DMS114 treated with DMSO at 0.1 percent for 48 hours (cell line): Measurements from ENCODE around the gene FAM124A.

Experiments
- DNase-seq: peaks from one replicate; lab custom pipeline; 2025; ENCODE audit not compliant: unreplicated experiment; lab: John Stamatoyannopoulos, UW

FAM124A gene

DNA sequence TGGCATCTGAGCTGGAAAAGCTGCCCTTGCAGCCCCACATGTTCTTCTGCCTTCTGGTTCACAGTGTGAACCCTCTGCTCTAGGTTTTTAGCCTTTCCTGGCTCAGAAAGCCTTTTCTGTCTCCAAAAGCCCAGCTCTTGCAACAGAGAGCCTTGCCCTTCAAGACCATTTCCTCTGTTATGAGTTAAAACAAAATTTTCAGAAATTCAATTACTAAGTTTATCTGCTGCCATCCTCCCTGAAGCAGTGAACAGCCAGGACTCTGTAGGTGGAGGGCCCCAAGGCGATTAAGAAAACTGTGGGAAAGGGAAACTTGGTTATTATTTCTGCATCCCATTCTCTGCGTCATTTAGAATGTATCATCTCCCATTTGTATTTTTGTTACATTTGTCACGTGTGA lies 18.8 kb downstream of the FAM124A start:
- no peak for DNase-seq

DNA sequence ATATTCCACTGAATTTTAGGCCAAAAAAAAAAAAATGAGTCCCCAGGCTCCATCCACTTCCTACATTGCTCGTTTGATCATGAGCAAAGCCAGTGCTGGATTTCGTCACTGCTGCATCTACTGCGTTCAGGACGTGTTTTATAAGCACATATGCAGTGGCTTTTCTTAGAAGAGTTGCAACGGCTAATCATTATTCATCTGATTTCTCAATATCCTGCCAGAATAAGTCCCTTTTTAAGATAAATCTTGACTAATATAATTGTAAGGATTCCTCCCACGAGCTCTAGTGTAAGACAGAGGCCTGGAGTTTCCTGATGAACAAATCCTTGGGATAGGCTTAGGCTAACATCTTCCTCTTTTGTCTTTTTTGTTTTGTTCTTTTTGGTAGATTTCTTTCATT lies 19.5 kb downstream of the FAM124A start:
- no peak for DNase-seq

- no peak for DNase-seq
Observed at GRCh38 chr13:51243227-51243626, 21.0 kb downstream of the FAM124A start.

DNA sequence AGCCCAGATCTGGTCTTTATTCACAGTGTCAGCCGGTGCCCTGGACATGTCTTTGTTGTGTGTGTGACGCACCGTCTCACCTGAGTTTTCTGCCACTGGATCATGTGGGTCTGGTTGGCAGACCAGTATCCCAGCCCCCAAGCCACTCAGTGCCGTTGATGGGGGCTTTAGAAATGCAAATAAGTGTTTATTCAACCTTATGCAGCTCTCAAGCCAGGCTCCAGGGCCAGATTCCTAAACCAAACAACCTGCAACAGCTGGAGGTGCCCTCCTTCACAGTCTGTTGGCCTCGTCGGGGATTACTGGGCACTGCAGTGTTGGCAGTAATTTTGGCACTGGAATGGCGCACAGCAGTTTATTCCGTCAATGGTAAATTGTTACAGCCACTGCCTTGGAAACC lies 21.6 kb downstream of the FAM124A start:
- no peak for DNase-seq

- no peak for DNase-seq
Observed at GRCh38 chr13:51244637-51245405, 22.6 kb downstream of the FAM124A start.

- DNase-seq: no peak
Observed at GRCh38 chr13:51245583-51245982, 23.4 kb downstream of the FAM124A start.

DNA sequence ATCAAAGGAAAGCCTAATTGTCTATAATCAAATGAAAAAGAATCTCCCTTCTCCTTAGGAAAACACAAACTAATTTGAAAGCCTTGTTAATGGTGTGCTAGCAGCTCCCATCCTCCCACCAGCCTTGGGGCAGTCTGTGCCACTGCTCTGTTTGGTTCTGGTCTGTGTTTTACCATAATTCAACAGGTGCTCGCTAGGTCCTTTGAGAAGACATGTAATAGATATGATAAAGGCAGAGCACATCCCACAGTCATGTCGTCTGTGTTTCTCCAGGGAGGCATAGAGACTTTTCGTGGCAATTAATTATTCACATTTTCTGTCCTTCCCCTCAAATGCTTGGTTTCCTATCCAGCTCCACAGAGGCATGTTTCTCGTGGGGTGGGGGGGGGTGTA lies 23.8 kb downstream of the FAM124A start:
- DNase-seq: no peak

GRCh38 chr13:51246418-51247277 lies 24.4 kb downstream of the FAM124A start:
- no peak for DNase-seq

DNA sequence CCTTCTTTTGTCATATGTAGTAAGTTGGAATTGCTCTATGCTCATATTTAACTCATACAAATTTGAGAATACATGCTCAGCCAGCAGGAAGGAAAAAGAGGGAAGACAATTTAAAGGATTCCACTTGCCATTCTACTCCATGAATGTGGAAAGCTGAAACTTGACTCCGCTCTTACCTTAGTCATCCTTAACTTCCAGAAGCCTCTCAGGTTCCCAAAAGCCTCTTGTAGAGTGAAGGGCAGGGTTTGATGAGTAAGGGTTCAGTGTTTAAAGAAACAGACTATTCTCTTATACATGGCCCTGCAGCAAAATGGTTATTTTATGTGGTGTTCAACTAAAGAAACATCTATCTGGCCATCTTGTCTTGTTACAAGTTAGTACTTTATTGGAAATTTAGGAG lies 27.1 kb downstream of the FAM124A start:
- no peak for DNase-seq

GRCh38 chr13:51249770-51250741 lies 27.9 kb downstream of the FAM124A start:
- no peak for DNase-seq

DNA sequence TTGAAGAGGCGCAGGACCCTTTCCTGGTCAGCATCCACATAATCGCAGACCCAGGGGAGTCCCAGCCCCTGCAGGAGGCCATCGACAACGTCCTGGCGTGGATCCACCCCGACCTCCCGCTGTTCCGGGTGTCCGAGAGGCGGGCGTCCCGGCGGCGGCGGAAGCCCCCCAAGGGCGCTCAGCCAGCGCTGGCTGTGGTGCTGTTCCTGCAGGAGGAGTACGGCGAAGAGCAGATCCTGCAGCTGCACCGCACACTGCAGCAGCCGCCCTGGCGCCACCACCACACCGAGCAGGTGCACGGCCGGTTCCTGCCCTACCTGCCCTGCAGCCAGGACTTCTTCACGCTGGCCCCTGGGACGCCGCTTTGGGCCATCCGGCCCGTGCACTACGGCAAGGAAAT lies 29.3 kb downstream of the FAM124A start:
- DNase-seq: no peak

- no peak for DNase-seq
Observed at GRCh38 chr13:51252954-51253532, 30.8 kb downstream of the FAM124A start.

GRCh38 chr13:51255556-51255955 lies 33.4 kb downstream of the FAM124A start:
- DNase-seq: no peak

- no peak for DNase-seq
Observed at GRCh38 chr13:51257187-51257586, 35.0 kb downstream of the FAM124A start.

GRCh38 chr13:51258612-51259548 lies 36.7 kb downstream of the FAM124A start:
- no peak for DNase-seq

DNA sequence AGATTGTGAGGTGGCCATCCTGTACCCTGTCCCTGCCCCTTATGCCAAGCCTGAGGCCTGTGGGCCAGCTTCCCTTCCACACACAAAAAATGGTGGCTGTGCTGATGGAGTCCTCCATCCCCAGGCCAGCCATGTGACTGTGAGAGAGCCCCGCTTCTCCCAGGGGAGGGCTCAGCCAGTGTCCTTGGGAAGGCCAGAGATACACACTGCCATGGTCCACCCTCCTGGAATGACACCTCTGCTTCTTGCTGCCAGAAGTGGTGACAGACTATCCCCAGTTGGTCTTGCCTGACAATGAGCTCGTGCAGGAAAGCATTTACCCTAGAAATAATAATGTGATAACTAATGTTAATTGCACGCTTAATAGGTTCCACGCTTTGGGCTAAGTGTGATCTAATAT lies 38.0 kb downstream of the FAM124A start:
- DNase-seq: no peak

GRCh38 chr13:51261610-51262249 lies 39.5 kb downstream of the FAM124A start:
- DNase-seq: no peak

DNA sequence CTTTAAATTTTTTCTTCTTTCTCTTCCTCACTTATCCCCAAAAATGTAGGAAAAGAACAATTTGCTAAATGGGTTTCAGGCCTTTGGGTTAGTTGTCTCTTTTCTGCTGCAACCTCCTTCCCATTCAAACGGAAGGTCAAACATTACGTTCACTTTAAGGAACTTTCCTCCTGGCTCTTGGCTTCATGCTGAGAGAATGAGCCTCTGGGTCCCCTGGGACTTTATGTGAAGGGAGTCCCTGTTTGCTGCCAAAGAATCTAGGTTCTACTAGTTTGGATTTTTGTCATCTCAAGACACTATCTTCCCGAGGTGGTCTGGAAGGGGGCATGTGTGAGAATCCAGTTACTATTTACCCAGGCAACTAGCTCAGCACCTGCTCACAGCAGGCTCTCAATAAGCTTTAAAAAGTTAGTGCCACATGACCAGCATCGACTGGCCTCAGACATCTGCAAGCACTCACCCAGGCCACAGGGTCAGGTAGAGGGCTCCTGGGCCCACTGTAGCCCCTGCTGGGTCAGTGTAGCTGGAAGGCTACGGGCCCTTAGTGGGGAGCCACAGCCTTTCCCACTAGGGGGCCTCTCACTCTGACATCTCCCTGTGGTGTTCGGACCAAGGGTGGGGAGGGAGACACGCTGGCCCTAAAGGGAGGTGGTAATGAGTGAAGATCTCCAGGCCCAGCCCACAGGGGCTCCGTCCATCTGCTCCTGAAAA lies 40.5 kb downstream of the FAM124A start:
- DNase-seq: no peak

- no peak for DNase-seq
Observed at GRCh38 chr13:51266642-51267041, 44.4 kb downstream of the FAM124A start.
